Activated naive CD4-positive, alpha-beta T cell treated with anti-CD3 and anti-CD28 coated beads for 36 hours (primary cell): ENCODE data around the gene DAP3. TPM values are rescaled to one million over a fixed set of nuclear protein-coding genes. Genes with fewer than 3 reads are reported as not detected.
"Not testable (repeated sequence)": the region's sequence is repeated elsewhere in the genome, so short reads cannot be mapped to it uniquely, and the experiment has no call there.

Experiments used
- CTCF ChIA-PET: fragments of 350-600 bp; sonication (Branson Sonifier 250); formaldehyde crosslinking; loops from one replicate; lab custom pipeline; 2021; ENCODE audit warnings: antibody characterized with exemption; lab: Charles Lee
- DNase-seq: peaks from one replicate; pipeline ENCODE4 v3.0.0-alpha.2; 2020
- H3K27ac Mint-ChIP-seq: one replicate; pipeline ENCODE4 v1.8.0; 2021; ENCODE audit warnings: mild to moderate bottlenecking, mixed read lengths
- H3K27me3 Mint-ChIP-seq: one replicate; pipeline ENCODE4 v1.8.0; 2021; ENCODE audit warnings: low read depth, mixed read lengths
- H3K36me3 Mint-ChIP-seq: one replicate; pipeline ENCODE4 v1.8.0; 2021; ENCODE audit warnings: low read depth, mixed read lengths
- H3K4me1 Mint-ChIP-seq: one replicate; pipeline ENCODE4 v1.8.0; 2021; ENCODE audit warnings: low read depth, mixed read lengths
- H3K4me3 Mint-ChIP-seq: one replicate; pipeline ENCODE4 v1.8.0; 2021; ENCODE audit warnings: mild to moderate bottlenecking, moderate library complexity, mixed read lengths
- H3K9me3 Mint-ChIP-seq: one replicate; pipeline ENCODE4 v1.8.0; 2021; ENCODE audit warnings: mixed read lengths
- intact Hi-C: fragments of 100-400 bp; cut with micrococcal nuclease; formaldehyde crosslinking; loops from one replicate; pipeline ENCODE4 v1.15.1; 2023
- total RNA-seq, 2 experiments: library from RNA; stranded (reverse); gene quantifications; one replicate each; pipeline ENCODE4 v1.2.3, GENCODE V29; 2021

Gene DAP3
- 100 to 1,000 TPM; 137 to 141 TPM for total RNA-seq

DNA sequence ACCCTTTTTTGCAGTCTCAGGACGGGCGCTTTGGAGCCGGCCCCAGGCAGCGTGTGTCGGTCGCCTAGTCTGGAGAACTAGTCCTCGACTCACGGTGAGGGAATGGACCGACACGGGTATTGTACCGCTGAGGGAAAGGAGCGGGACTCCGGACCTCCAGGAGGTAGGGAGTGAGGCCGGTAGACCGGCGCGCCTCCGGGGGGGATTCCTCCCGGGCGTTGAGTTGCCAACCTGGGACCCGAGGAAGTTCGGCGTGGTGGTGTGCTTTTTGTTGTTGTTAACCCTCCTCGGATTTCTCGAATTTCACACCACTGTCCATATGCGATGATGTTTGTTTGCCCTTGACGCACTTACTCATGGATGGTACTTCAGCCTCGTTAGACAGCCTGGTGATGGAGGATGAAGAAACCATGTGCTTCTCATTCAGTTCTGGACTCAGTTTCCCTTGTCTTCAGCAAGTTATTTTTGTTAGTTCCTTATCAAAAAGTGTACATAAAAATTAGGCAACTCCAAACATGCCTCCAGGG, at the start of gene DAP3:
DAP3 (plus strand) TSS at position 11 of the 527 bp plus-strand sequence. CDS start 20,689 bp downstream, outside the sequence.
- DNase-seq, H3K27me3 Mint-ChIP-seq, CTCF ChIA-PET, H3K9me3 Mint-ChIP-seq: not testable (repeated sequence)
- Mint-ChIP-seq H3K4me1 (peaks cover 67% of the 10 kb centered on the region), H3K27ac (peak within 1 kb of the TSS; percentile 95), H3K36me3 (peaks cover 42% of the 10 kb centered on the region), H3K4me3 (peak within 1 kb of the TSS; percentile 97)
- intact Hi-C loops: loop anchor here (2.0 to 5.0 kb wide), 3 partner anchors 56 to 444 kb away; partner anchors contain the start of genes GON4L and SYT11

- CTCF ChIA-PET: no interaction called here
- Mint-ChIP-seq H3K9me3 (peaks cover 19% of the 10 kb centered on the region), H3K4me1 (peaks cover 20% of the 10 kb centered on the region), H3K27me3 (no peaks in the 10 kb centered on the region), H3K27ac (no peak overlapping the region), H3K36me3 (peaks cover 5% of the 10 kb centered on the region), H3K4me3 (no peak overlapping the region)
- intact Hi-C loops: no loop called here
- DNase-seq: no peak
These were observed 48.5 kb upstream of the DAP3 start for GRCh38 chr1:155640367-155640766.

- CTCF ChIA-PET, H3K27ac Mint-ChIP-seq, intact Hi-C loops: not testable (repeated sequence)
These were observed 46.2 kb upstream of the DAP3 start for GRCh38 chr1:155642559-155643180.

GRCh38 chr1:155643230-155643629, 45.7 kb upstream of the DAP3 start:
- Mint-ChIP-seq H3K4me3 (no peak overlapping the region), H3K4me1 (peaks cover under 1% of the 10 kb centered on the region), H3K27me3 (no peaks in the 10 kb centered on the region), H3K27ac (no peak overlapping the region), H3K9me3 (peaks cover 19% of the 10 kb centered on the region), H3K36me3 (peaks cover 2% of the 10 kb centered on the region)
- DNase-seq: no peak
- CTCF ChIA-PET: no interaction called here
- intact Hi-C loops: no loop called here

More at GRCh38 chr1:155642559-155643180, 46.2 kb upstream of the DAP3 start:
- H3K36me3 Mint-ChIP-seq, H3K4me3 Mint-ChIP-seq, H3K27me3 Mint-ChIP-seq, H3K4me1 Mint-ChIP-seq, DNase-seq: not testable (repeated sequence)
- peaks cover 19% of the 10 kb centered on the region for H3K9me3 Mint-ChIP-seq

GRCh38 chr1:155645034-155645598, 43.8 kb upstream of the DAP3 start:
- no peaks in the 10 kb centered on the region for H3K27me3 Mint-ChIP-seq
- peaks cover 2% of the 10 kb centered on the region for H3K36me3 Mint-ChIP-seq
- peaks cover 19% of the 10 kb centered on the region for H3K9me3 Mint-ChIP-seq
- no peak overlapping the region for H3K4me3 Mint-ChIP-seq
- DNase-seq: no peak
- peaks cover 3% of the 10 kb centered on the region for H3K4me1 Mint-ChIP-seq
- CTCF ChIA-PET: interaction anchor here (0.5 kb wide), 1 partner anchor 337 kb away, joined by 3 read pairs; no protein-coding TSS in a partner anchor
- intact Hi-C loops: no loop called here
- H3K27ac Mint-ChIP-seq: no peak overlapping the region

DNA sequence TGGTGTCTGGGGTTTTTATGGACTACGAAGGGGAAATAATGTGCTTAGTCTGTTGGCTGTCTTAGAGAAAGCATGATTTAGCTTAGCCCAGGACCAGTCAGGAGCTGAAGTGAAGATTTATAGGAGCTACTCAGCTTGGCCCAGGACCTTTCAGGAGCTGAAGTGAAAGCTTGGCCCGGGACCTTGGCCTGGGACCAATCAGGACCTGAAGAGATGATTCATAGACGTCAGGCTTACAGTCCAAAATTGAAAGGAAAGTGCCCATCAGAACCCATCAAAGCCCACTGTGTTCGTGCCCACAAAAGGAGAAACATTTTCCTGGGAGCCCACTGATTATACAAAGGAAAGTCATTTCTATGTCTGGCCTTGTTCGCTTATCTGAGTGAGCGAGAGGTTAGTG, 43.2 kb upstream of the DAP3 start:
- DNase-seq: no peak
- H3K36me3 Mint-ChIP-seq: peaks cover 2% of the 10 kb centered on the region
- peaks cover 19% of the 10 kb centered on the region for H3K9me3 Mint-ChIP-seq
- no peak overlapping the region for H3K4me3 Mint-ChIP-seq
- H3K4me1 Mint-ChIP-seq: peaks cover 3% of the 10 kb centered on the region
- intact Hi-C loops: no loop called here
- H3K27me3 Mint-ChIP-seq: no peaks in the 10 kb centered on the region
- CTCF ChIA-PET: interaction anchor here (0.5 kb wide), 1 partner anchor 338 kb away, joined by 3 read pairs; no protein-coding TSS in a partner anchor
- no peak overlapping the region for H3K27ac Mint-ChIP-seq

DNA sequence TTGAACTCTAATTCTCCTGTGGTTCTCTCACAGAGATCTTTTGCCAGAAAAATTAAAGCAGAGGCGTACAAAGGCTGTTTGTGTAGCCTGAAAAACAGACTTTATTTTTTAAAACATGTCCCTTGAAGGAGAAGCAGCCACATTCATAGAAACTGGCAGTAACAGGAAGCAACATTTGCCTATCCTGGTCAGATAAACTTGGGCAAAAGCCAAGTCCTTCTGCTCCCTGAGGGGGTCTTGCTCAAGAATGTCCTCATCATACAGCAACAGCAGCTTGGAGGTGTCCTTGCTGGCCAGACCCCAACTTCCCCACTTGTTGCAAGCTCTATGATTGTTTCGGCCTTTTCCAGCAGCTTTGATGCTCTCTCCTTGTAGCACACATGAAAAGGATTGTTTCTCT, 42.6 kb upstream of the DAP3 start:
- Mint-ChIP-seq H3K27me3 (no peaks in the 10 kb centered on the region), H3K9me3 (peaks cover 19% of the 10 kb centered on the region), H3K36me3 (peaks cover 2% of the 10 kb centered on the region), H3K27ac (no peak overlapping the region), H3K4me1 (peaks cover 3% of the 10 kb centered on the region), H3K4me3 (no peak overlapping the region)
- CTCF ChIA-PET: no interaction called here
- intact Hi-C loops: no loop called here
- no peak for DNase-seq

DNA sequence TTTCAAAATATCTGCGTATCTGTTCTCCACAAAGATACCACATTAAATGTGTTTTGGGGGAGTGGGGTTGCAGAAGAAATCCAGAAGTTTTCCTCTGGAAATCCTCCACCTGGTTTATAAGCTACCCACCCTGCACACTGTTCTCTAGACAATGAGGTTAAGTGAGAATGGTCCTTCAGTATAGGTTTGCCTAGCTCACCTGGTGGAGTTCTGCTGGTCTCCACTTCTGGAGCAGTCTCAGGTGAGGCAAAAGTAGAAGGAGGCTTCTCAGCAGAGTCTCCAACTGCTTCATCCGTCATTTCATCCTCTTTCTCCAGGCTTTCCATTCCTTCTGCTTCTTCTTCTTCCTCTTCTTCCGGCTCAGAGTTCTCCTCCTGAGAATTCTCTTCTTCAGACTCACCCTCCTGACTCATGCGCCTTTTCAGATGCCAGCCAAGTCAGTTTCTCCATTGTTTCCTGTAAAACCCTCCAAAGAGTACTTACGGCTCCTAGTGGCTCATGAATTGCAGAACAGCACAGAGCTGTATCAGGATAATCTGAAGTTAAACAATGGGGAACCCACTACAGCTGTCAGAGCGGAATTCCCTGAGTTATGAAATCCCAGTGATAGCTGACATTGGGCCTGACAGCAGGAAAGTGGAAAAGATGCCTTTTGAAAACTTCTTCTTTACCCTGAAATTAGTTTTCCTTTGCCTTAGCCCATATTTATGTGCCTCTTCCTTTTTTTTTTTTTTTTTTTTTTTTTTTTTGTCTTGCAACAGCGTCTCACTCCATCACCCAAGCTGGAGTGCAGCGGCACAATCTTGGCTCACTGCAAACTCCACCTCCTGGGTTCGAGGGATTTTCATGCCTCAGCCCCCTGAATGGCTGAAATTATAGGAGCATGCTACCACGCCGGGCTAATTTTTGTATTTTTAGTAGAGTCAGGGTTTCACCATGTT, 40.4 kb upstream of the DAP3 start:
- no peak for DNase-seq
- intact Hi-C loops: no loop called here
- Mint-ChIP-seq H3K4me1 (peaks cover 3% of the 10 kb centered on the region), H3K4me3 (no peak overlapping the region), H3K27ac (no peak overlapping the region), H3K27me3 (no peaks in the 10 kb centered on the region), H3K36me3 (no peaks in the 10 kb centered on the region), H3K9me3 (peaks cover 1% of the 10 kb centered on the region)
- CTCF ChIA-PET: interaction anchor here (0.7 to 0.8 kb wide), 2 partner anchors 363 to 400 kb away, joined by 3 read pairs; no protein-coding TSS in a partner anchor

DNA sequence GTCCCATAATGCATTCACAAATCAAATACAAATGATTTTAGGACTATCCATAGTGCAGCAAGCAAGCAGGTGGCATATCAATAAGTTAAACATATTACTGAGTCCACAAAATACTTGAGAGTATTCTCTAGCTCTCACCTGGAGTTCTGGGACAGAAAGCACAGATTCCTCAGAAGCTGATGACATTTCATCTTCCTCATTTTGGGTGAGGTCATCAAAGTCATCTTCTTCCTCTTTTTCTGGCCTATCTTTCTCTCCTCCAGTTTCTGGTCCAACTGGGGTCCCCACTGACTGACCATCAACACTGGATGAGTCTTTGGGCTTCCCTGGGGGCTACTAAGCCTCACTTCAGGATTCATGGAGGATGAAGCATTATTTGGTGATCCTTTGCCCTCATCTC, 39.2 kb upstream of the DAP3 start:
- peaks cover 3% of the 10 kb centered on the region for H3K4me1 Mint-ChIP-seq
- no peaks in the 10 kb centered on the region for H3K36me3 Mint-ChIP-seq
- CTCF ChIA-PET: no interaction called here
- H3K9me3 Mint-ChIP-seq: no peaks in the 10 kb centered on the region
- no peak for DNase-seq
- H3K4me3 Mint-ChIP-seq: no peak overlapping the region
- intact Hi-C loops: no loop called here
- H3K27ac Mint-ChIP-seq: no peak overlapping the region
- H3K27me3 Mint-ChIP-seq: no peaks in the 10 kb centered on the region

- Mint-ChIP-seq H3K9me3 (no peaks in the 10 kb centered on the region), H3K4me1 (peaks cover 3% of the 10 kb centered on the region), H3K36me3 (no peaks in the 10 kb centered on the region), H3K27ac (no peak overlapping the region), H3K4me3 (no peak overlapping the region), H3K27me3 (no peaks in the 10 kb centered on the region)
- no peak for DNase-seq
- intact Hi-C loops: no loop called here
- CTCF ChIA-PET: no interaction called here
These were observed 38.6 kb upstream of the DAP3 start for GRCh38 chr1:155650231-155650757.

DNA sequence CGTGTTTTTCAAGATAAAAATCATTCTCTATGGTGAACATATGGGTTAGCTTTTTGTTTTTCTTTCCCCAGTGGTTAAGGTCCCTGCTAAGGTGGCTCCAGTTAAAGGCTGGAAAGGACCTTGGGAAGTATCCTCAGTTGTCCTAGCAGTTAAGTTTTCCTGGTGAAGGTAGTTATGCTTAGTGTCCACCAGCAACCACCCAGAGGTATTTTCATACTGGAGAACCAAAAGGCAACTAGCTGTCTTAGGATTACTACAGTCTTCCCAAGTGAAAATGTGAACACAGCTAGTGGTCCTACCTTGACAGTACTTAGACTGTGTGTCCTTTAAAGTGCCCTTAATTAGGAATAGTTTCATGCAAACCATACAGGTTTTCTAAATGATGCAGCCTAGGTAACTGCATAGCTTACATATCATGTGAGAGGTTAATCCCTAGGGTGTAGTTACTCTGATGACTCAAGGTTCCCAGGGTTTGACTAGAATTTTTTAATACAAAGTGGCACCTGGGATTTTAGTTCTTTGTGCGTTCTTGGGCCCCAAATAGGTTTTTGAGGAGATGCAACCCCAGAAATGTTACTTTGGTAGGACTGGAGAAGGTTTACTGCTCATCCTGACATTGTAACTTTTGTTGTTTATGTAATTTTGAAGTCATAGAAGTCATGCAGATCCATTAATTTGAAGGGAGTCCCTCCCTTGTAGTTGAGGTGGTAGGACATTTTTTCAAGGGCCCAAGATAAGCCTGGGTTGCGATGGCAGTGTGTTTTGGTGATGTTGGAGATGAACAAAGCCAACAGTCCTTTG, 36.8 kb upstream of the DAP3 start:
- H3K4me3 Mint-ChIP-seq: no peak overlapping the region
- peaks cover 3% of the 10 kb centered on the region for H3K4me1 Mint-ChIP-seq
- no peak overlapping the region for H3K27ac Mint-ChIP-seq
- no peaks in the 10 kb centered on the region for H3K27me3 Mint-ChIP-seq
- CTCF ChIA-PET: interaction anchor here (0.6 kb wide), 1 partner anchor 30 kb away, joined by 3 read pairs; no protein-coding TSS in a partner anchor
- H3K9me3 Mint-ChIP-seq: no peaks in the 10 kb centered on the region
- DNase-seq: no peak
- intact Hi-C loops: no loop called here
- H3K36me3 Mint-ChIP-seq: no peaks in the 10 kb centered on the region
